Head of caudate nucleus (tissue), 42 donors: ENCODE measurements around the gene SUGP2.
"Not testable (repeated sequence)": the region's sequence is repeated elsewhere in the genome, so short reads cannot be mapped to it uniquely, and the experiment has no call there.

Experiments
- DNase-seq, 42 donors: peaks; one replicate each; pipeline versions ENCODE4 v3.0.0 to v3.0.0-alpha.2; 2020 to 2021; ENCODE audit warnings: mixed read lengths in 7 of 42
- intact Hi-C: fragments of 100-400 bp; cut with DNase I; formaldehyde crosslinking; loops from one replicate; pipeline ENCODE4 v1.15.0; 2022

Gene SUGP2

DNA sequence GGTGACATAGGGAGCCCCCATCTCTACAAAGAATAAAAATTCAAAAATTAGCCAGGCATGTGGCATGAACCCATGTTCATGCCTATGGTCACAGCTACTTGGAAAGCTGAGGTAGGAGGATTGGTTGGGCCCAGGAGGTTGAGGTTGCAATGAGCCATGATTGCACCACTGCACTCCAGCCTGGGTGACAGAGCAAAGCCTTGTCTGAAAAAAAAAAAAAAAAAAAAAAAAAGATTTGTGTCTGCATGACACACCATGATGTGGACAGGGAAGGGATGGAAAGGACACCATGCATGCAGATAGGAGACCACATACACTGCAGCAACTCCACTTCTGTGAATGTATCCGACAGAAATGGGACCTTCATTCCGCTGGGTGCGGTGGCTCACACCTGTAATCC lies 58.3 kb downstream of the SUGP2 start:
- DNase-seq = no peak
- intact Hi-C loops = no loop called here

DNA sequence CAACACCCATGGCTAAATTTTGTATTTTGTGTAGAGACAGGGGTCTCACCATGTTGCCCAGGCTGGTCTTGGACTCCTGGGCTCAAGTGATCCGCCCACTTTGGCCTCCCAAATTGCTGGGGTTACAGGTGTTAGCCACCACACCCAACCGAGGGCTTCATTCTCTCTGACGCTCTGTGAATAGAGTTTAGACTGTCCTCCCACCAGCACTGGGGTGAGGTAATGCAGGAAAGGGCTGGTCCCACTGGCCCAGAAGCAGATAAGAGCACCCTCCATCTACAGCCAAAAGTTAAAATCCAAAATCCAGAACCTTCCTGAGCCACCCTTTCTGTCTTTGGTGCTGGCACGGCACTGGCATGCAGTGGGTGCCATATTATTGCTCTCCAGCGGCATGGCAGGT lies 60.5 kb downstream of the SUGP2 start:
- intact Hi-C loops = no loop called here
- no peak for DNase-seq

DNA sequence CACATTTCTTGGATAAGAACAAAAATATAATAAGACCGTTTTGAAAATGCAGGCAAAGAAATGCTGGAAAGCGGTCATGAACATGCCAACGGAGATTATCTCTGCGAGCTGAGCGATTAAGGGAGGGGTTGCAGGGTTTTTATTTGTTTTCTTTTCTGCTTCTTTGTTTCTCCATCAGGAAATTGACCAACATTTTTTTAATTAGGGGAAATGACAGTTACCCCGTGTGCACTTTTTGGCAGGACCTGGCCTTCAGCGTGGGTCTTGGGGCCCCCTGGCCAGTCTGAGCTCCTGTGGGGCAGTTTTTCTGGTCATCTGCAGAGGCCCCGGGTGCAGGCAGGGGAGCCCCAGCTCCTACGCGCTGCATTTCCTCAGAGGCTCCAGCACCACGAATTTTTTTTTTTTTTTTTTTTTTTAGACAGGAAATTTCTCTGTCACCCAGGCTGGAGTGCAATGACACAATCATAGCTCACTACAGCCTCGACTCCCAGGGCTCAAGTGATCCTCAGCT lies 61.0 kb downstream of the SUGP2 start:
- DNase-seq = no peak
- intact Hi-C loops = no loop called here

- intact Hi-C loops = no loop called here
- no peak for DNase-seq
These were observed 63.2 kb downstream of the SUGP2 start for GRCh38 chr19:18969931-18970659.

GRCh38 chr19:18967358-18968146 lies 65.8 kb downstream of the SUGP2 start:
- intact Hi-C loops = no loop called here
- peak in 28 of 42 donors; percentile 12 to 71 (median 30) for DNase-seq

GRCh38 chr19:18966307-18966706 lies 67.0 kb downstream of the SUGP2 start:
- DNase-seq = no peak
- intact Hi-C loops = no loop called here

DNA sequence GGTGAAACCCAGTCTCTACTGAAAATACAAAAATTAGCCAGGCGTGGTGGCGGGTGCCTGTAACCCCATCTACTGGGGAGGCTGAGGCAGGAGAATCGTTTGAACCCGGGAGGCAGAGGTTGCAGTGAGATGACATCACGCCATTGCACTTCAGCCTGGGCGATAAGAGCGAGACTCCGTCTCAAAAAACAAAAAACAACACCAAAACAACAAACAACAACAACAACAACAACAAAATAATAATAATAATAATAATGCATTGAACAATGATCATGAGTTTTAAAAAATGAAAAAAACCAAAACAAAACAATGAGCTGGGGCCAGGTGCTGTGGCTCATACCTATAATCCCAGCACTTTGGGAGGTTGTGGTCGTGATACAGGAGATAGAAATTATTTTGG lies 69.2 kb downstream of the SUGP2 start:
- no peak for DNase-seq
- intact Hi-C loops = no loop called here

DNA sequence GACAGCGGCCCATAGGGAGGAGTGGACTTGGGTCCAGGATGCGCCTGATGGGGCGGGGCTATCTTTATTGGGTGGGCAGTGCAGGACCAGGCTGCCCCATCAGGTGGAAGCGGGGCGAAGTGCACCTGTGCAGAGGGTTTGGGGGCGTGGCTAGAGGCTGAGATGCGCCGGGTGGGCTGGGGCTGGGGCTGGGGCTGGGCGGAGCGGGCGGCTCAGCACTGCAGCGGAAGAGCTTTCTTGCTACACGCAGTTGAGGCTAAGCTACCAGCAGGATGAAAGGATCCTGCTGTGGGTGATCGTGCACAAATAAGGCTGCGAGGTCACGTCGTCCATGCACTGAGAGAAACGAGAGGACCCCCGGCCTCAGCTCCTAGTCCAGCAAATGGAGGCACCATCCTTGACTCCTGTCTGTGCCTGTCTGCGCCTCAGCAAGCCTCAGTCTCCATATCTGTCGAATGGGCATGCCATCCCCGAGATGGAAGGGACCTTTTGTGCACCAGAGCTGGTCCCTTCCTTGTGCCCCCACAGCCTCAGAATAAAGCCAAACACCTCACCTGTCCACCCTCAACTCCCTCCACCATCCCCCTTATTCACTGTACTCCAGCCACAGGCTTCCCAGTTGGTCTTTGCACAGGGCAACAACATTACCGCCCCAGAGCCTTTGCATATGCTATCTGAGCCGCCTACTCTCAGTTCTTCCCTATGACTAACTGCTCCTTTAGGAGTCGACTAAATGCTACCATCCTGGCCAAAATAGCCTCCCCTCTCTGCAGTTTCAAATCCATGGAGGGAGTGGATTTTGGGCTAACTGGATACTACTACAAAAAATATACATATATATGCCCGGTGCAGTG lies 71.3 kb downstream of the SUGP2 start:
- intact Hi-C loops = no loop called here
- DNase-seq = no peak

- DNase-seq = no peak
- intact Hi-C loops = no loop called here
These were observed 72.9 kb downstream of the SUGP2 start for GRCh38 chr19:18960370-18960769.

GRCh38 chr19:18955042-18955441 lies 78.3 kb downstream of the SUGP2 start:
- intact Hi-C loops = no loop called here
- DNase-seq = no peak

DNA sequence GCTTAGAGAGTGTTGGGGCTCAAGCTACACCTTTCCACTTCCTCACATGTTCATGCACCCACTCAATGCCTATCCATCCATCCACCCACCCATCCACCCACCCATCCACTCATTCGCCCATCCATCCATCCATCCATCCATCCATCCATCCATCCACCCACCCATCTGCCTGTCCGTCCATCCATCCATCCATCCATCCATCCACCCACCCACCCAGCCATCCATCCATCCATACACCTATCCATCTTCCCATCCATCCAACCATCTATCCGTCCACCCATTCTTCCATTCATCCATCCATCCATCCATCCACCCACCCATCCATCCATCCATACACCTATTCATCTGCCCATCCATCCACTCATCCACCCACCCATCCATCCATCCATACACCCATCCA lies 79.2 kb downstream of the SUGP2 start:
- no peak for DNase-seq
- intact Hi-C loops = no loop called here

DNA sequence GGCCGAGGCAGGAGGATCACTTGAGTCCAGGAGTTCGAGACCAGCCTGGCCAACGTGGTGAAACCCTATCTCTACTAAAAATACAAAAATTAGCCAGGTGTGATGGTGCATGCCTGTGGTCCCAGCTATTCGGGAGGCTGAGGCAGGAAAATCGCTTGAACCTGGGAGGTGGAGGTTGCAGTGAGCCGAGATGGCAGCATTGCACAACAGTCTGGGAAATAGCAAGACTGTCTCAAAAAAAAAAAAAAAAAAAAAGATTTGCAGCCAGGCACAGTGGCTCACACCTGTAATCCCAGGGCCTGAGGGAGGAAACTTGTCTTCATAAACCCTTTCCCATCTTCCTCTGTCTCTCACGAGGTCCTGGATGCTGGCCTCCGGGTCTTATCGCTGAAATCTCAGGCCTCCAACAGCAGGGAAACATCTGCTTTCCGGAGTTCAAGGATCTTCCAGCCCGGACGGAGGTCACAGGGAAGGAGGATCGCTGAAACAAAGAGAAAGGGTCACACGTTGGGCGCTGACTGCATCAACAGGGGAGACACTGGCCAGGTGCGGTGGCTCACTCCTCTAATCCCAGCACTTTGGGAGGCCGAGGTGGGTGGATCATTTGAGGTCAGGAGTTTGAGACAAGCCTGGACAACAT lies 80.8 kb downstream of the SUGP2 start:
- intact Hi-C loops, DNase-seq: not testable (repeated sequence)

- intact Hi-C loops = no loop called here
- DNase-seq = no peak
These were observed 81.5 kb downstream of the SUGP2 start for GRCh38 chr19:18951721-18952281.

GRCh38 chr19:18949858-18950257 lies 83.5 kb downstream of the SUGP2 start:
- no peak for DNase-seq
- intact Hi-C loops = no loop called here

GRCh38 chr19:18948976-18949356 lies 84.4 kb downstream of the SUGP2 start:
- intact Hi-C loops = no loop called here
- no peak for DNase-seq

- DNase-seq = peak in 19 of 42 donors; percentile 15 to 63 (median 36)
- intact Hi-C loops = no loop called here
These were observed 85.0 kb downstream of the SUGP2 start for GRCh38 chr19:18948075-18948975.

GRCh38 chr19:18946918-18947317 lies 86.4 kb downstream of the SUGP2 start:
- DNase-seq = no peak
- intact Hi-C loops = no loop called here

- intact Hi-C loops = no loop called here
- no peak for DNase-seq
These were observed 87.0 kb downstream of the SUGP2 start for GRCh38 chr19:18946335-18946734.
